Body of pancreas (tissue), 4 donors: ENCODE measurements around the gene EML3.

Experiments
- POLR2A ChIP-seq, 3 donors: fragments of 450-650 bp; IDR thresholded peaks; one replicate each; pipeline ENCODE4 v1.6.1; 2016; ENCODE audit warnings: antibody characterized with exemption in 3 of 3, mild to moderate bottlenecking in 2 of 3
- TF ChIP-seq, protein P1 (sequence below), 7 experiments: fragments of 450-650 bp in 4 of 7; fragments of 200-600 bp in 3 of 7; sonication (generic) in 3 of 7; IDR thresholded peaks; one replicate each; pipeline ENCODE4 v1.5.1; 2016 to 2019; ENCODE audit warnings: antibody characterized with exemption in 7 of 7

DNA sequence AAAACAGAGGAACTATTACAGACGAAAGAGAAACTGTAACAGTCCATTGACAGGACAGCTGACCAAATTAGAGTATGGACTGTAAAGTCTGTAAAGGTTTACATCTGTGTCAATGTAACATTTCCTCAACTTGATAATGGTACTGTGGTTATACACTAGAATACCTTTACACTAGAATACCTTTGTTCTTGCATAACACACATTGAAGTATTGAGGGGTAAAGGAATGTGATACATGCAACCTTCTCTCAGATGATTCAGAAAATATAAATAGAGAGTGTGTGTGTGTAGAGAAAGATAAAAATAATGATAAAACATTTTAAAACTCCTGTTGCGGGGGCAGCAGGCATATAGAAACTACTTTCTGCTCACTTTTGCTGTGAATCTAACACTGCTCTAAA is 33.3 kb downstream of the EML3 start:
- TF ChIP-seq, protein P1, sequence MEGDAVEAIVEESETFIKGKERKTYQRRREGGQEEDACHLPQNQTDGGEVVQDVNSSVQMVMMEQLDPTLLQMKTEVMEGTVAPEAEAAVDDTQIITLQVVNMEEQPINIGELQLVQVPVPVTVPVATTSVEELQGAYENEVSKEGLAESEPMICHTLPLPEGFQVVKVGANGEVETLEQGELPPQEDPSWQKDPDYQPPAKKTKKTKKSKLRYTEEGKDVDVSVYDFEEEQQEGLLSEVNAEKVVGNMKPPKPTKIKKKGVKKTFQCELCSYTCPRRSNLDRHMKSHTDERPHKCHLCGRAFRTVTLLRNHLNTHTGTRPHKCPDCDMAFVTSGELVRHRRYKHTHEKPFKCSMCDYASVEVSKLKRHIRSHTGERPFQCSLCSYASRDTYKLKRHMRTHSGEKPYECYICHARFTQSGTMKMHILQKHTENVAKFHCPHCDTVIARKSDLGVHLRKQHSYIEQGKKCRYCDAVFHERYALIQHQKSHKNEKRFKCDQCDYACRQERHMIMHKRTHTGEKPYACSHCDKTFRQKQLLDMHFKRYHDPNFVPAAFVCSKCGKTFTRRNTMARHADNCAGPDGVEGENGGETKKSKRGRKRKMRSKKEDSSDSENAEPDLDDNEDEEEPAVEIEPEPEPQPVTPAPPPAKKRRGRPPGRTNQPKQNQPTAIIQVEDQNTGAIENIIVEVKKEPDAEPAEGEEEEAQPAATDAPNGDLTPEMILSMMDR (IDR thresholded peaks at IDR 0.05): no peak
- no peak for TF ChIP-seq POLR2A (IDR thresholded peaks at IDR 0.05)
